ENCODE measurements around the gene RC3H1. TPM values are rescaled to one million over a fixed set of nuclear protein-coding genes. Genes with fewer than 3 reads are reported as not detected.

RC3H1 gene
- total RNA-seq, 1 experiment from 2014 or later = 29.2 TPM

DNA sequence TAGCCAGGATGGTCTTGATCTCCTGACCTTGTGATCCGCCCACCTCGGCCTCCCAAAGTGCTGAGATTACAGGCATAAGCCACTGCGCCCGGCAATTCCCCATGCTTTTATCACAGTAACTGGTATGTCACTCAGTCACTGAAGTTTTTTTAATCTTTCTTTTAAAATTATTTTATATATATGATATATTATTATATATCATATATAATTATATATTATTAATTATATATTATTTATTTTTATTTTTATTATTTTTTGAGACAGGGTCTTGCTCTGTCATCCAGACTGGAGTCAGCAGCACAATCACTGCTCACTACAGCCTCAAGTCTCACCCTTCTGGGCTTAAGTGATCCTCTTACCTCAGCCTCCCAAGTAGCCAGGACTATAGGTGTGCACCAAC is 18.3 kb downstream of the RC3H1 start:
- POLR2A ChIA-PET = no interaction called here
- no TSS peak for BruUV-seq (replicated peaks)
- Mint-ChIP-seq H3K4me1 (ENCODE audit: low read depth, unreplicated experiment) (no peaks in the 10 kb centered on the region), H3K27ac (ENCODE audit: unreplicated experiment) (no peak overlapping the region), H3K27me3 (ENCODE audit: insufficient read depth, unreplicated experiment) (no peaks in the 10 kb centered on the region), H3K36me3 (ENCODE audit: insufficient read depth, unreplicated experiment) (peaks cover 18% of the 10 kb centered on the region), H3K9me3 (ENCODE audit: unreplicated experiment) (no peaks in the 10 kb centered on the region), H3K4me3 (ENCODE audit: unreplicated experiment) (no peak overlapping the region)
- intact Hi-C loops (cut with micrococcal nuclease; ENCODE audit: unreplicated experiment) = no loop called here
- Histone ChIP-seq H3K9me3 (no peaks in the 10 kb centered on the region), H3K27me3 (replicated peaks; ENCODE audit: control insufficient read depth, insufficient read depth, low read length) (no peaks in the 10 kb centered on the region), H3K4me1 (no peaks in the 10 kb centered on the region), H3K36me3 (ENCODE audit: control insufficient read depth, insufficient read depth, low read length) (no peaks in the 10 kb centered on the region), H3K4me3 (ENCODE audit: low read depth, low read length) (no peak overlapping the region)
- TF ChIP-seq, protein P1, sequence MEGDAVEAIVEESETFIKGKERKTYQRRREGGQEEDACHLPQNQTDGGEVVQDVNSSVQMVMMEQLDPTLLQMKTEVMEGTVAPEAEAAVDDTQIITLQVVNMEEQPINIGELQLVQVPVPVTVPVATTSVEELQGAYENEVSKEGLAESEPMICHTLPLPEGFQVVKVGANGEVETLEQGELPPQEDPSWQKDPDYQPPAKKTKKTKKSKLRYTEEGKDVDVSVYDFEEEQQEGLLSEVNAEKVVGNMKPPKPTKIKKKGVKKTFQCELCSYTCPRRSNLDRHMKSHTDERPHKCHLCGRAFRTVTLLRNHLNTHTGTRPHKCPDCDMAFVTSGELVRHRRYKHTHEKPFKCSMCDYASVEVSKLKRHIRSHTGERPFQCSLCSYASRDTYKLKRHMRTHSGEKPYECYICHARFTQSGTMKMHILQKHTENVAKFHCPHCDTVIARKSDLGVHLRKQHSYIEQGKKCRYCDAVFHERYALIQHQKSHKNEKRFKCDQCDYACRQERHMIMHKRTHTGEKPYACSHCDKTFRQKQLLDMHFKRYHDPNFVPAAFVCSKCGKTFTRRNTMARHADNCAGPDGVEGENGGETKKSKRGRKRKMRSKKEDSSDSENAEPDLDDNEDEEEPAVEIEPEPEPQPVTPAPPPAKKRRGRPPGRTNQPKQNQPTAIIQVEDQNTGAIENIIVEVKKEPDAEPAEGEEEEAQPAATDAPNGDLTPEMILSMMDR (IDR thresholded peaks at IDR 0.05; ENCODE audit: insufficient read depth in 1 of 2, low read depth in 1 of 2, low read length in 1 of 2, severe bottlenecking in 1 of 2, unreplicated experiment in 1 of 2) = no peak
- CTCF ChIA-PET = no interaction called here
- DNase-seq = no peak

DNA sequence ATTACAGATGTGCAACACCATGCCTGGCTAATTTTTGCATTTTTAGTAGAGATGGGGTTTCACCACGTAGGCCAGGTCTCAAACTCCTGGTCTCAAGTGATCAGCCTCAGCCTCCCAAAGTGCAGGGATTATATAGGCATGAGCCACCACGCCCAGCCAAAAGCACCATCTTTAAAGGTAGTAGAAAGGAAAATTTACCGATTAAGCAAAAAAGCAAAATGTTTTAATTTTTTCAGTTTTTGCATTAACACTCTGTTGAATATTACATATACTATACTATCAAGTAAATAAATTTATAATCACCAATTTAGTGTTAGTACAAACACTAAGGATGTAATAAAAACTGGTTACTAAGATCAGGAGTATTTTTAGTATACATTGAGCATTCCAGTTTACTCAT is 20.6 kb downstream of the RC3H1 start:
- Histone ChIP-seq H3K4me1 (no peaks in the 10 kb centered on the region), H3K4me3 (ENCODE audit: low read depth, low read length) (no peak overlapping the region), H3K36me3 (ENCODE audit: control insufficient read depth, insufficient read depth, low read length) (no peaks in the 10 kb centered on the region), H3K9me3 (no peaks in the 10 kb centered on the region), H3K27me3 (replicated peaks; ENCODE audit: control insufficient read depth, insufficient read depth, low read length) (no peaks in the 10 kb centered on the region)
- no TSS peak for BruUV-seq (replicated peaks)
- CTCF ChIA-PET = no interaction called here
- Mint-ChIP-seq H3K27ac (ENCODE audit: unreplicated experiment) (no peak overlapping the region), H3K36me3 (ENCODE audit: insufficient read depth, unreplicated experiment) (peaks cover 14% of the 10 kb centered on the region), H3K4me3 (ENCODE audit: unreplicated experiment) (no peak overlapping the region), H3K27me3 (ENCODE audit: insufficient read depth, unreplicated experiment) (no peaks in the 10 kb centered on the region), H3K4me1 (ENCODE audit: low read depth, unreplicated experiment) (no peaks in the 10 kb centered on the region), H3K9me3 (ENCODE audit: unreplicated experiment) (no peaks in the 10 kb centered on the region)
- POLR2A ChIA-PET = no interaction called here
- DNase-seq = no peak
- TF ChIP-seq, protein P1 (IDR thresholded peaks at IDR 0.05; ENCODE audit: insufficient read depth in 1 of 2, low read depth in 1 of 2, low read length in 1 of 2, severe bottlenecking in 1 of 2, unreplicated experiment in 1 of 2) = no peak
- intact Hi-C loops (cut with micrococcal nuclease; ENCODE audit: unreplicated experiment) = no loop called here

DNA sequence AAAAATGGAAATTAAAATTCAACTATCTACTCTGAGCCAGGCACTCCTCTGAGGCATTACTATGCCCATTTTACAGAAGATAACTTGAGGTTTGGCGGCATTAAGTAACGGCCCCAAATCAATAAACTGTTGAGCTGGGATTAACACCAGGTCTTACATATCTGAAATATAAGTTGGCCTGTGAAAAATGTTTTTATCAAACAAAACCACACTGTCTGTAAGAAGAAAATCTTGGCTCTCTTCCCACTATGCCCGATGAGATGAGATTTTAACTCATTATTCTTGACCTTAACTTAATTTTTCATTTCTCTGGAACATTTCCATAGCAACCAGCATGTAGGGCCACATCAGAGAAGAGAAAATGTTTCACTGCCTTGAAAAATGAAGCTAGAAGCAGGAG is 21.8 kb downstream of the RC3H1 start:
- intact Hi-C loops (cut with micrococcal nuclease; ENCODE audit: unreplicated experiment) = no loop called here
- Histone ChIP-seq H3K27me3 (replicated peaks; ENCODE audit: control insufficient read depth, insufficient read depth, low read length) (no peaks in the 10 kb centered on the region), H3K36me3 (ENCODE audit: control insufficient read depth, insufficient read depth, low read length) (no peaks in the 10 kb centered on the region), H3K4me1 (no peaks in the 10 kb centered on the region), H3K4me3 (ENCODE audit: low read depth, low read length) (no peak overlapping the region), H3K9me3 (no peaks in the 10 kb centered on the region)
- no peak for DNase-seq
- ChIA-PET CTCF (interaction anchor here (0.6 kb wide), 1 partner anchor 23 kb away, joined by 3 read pairs; no protein-coding TSS in a partner anchor), POLR2A (no interaction called here)
- H3K27me3 Mint-ChIP-seq (ENCODE audit: insufficient read depth, unreplicated experiment) = no peaks in the 10 kb centered on the region
- no peak overlapping the region for H3K27ac Mint-ChIP-seq (ENCODE audit: unreplicated experiment)
- no TSS peak for BruUV-seq (replicated peaks)
- H3K4me3 Mint-ChIP-seq (ENCODE audit: unreplicated experiment) = no peak overlapping the region
- peaks cover 19% of the 10 kb centered on the region for H3K36me3 Mint-ChIP-seq (ENCODE audit: insufficient read depth, unreplicated experiment)
- H3K4me1 Mint-ChIP-seq (ENCODE audit: low read depth, unreplicated experiment) = no peaks in the 10 kb centered on the region
- TF ChIP-seq, protein P1 (IDR thresholded peaks at IDR 0.05; ENCODE audit: insufficient read depth in 1 of 2, low read depth in 1 of 2, low read length in 1 of 2, severe bottlenecking in 1 of 2, unreplicated experiment in 1 of 2) = no peak
- no peaks in the 10 kb centered on the region for H3K9me3 Mint-ChIP-seq (ENCODE audit: unreplicated experiment)
